Fibroblast of lung (primary cell): Measurements from ENCODE around the gene CBFA2T2. TPM values are rescaled to one million over a fixed set of nuclear protein-coding genes. Genes with fewer than 3 reads are reported as not detected.
"Not testable (repeated sequence)": the region's sequence is repeated elsewhere in the genome, so short reads cannot be mapped to it uniquely, and the experiment has no call there.

Source experiments
- DNase-seq, 2 donors: peaks; one replicate each; pipeline versions ENCODE4 v3.0.0 to v3.0.0-alpha.2; 2010; ENCODE audit warnings: low read depth in 2 of 2
- H2AFZ ChIP-seq: 2 replicates; pipeline ENCODE4 v1.5.1; 2012; ENCODE audit warnings: low read length, control low read depth, inconsistent platforms
- H3K27ac ChIP-seq: 2 replicates; pipeline ENCODE4 v1.5.1; 2011; ENCODE audit warnings: low read length, control low read depth; ENCODE audit not compliant: insufficient read depth
- H3K27me3 ChIP-seq: 2 replicates; pipeline ENCODE4 v1.5.1; 2011; ENCODE audit warnings: mild to moderate bottlenecking, low read length; ENCODE audit not compliant: control insufficient read depth, insufficient read depth
- H3K36me3 ChIP-seq: 2 replicates; pipeline ENCODE4 v1.5.1; 2011; ENCODE audit warnings: low read length; ENCODE audit not compliant: control insufficient read depth, insufficient read depth
- H3K4me1 ChIP-seq: 2 replicates; pipeline ENCODE4 v1.5.1; 2011; ENCODE audit warnings: low read length; ENCODE audit not compliant: control insufficient read depth, insufficient read depth; ENCODE audit errors: extremely low read depth
- H3K4me2 ChIP-seq: 2 replicates; pipeline ENCODE4 v1.5.1; 2011; ENCODE audit warnings: low read length, control low read depth; ENCODE audit not compliant: insufficient read depth; ENCODE audit errors: extremely low read depth
- H3K4me3 ChIP-seq, 4 experiments: fragments of 200-600 bp in 1 of 4; sonication (generic) in 1 of 4; replicated peaks in 1 of 4; 2 replicates each; pipeline ENCODE4 v1.5.1; 2011 to 2016; ENCODE audit warnings: low read length in 4 of 4, low read depth in 3 of 4, mild to moderate bottlenecking in 3 of 4, control low read depth in 2 of 4, inconsistent platforms in 1 of 4, mixed read lengths in 1 of 4; ENCODE audit not compliant: insufficient read depth in 1 of 4; ENCODE audit errors: control extremely low read depth in 1 of 4
- H3K79me2 ChIP-seq: 2 replicates; pipeline ENCODE4 v1.5.1; 2012; ENCODE audit warnings: mild to moderate bottlenecking, low read length, inconsistent platforms; ENCODE audit not compliant: control insufficient read depth, insufficient read depth
- H3K9ac ChIP-seq: 2 replicates; pipeline ENCODE4 v1.5.1; 2011; ENCODE audit warnings: mild to moderate bottlenecking, low read length, control low read depth; ENCODE audit not compliant: insufficient read depth
- H3K9me3 ChIP-seq: 2 replicates; pipeline ENCODE4 v1.5.1; 2012; ENCODE audit warnings: low read depth, low read length; ENCODE audit not compliant: control insufficient read depth, insufficient read depth
- H4K20me1 ChIP-seq: 2 replicates; pipeline ENCODE4 v1.5.1; 2011; ENCODE audit warnings: low read length; ENCODE audit not compliant: control insufficient read depth, insufficient read depth; ENCODE audit errors: extremely low read depth
- EZH2 ChIP-seq: IDR thresholded peaks from 2 replicates; pipeline ENCODE4 v1.5.1; 2012; ENCODE audit warnings: low read length, control low read depth, mild to moderate bottlenecking; ENCODE audit errors: missing control alignments
- polyA plus RNA-seq, 2 donors: library from polyadenylated mRNA; depleted of rRNA in 1 of 2; stranded (reverse) in 1 of 2; unstranded in 1 of 2; fragments of >200 nt; gene quantifications; 2 replicates each; pipeline ENCODE4 v1.2.1, GENCODE V29; 2011 to 2012; ENCODE audit warnings: missing spikeins in 1 of 2
- total RNA-seq: library from RNA; depleted of rRNA; stranded (reverse); fragments of >200 nt; gene quantifications from 2 replicates; pipeline ENCODE4 v1.2.1, GENCODE V29; 2014
- TF ChIP-seq, protein P1 (sequence below), 2 donors: IDR thresholded peaks in 1 of 2; conservative IDR thresholded peaks in 1 of 2; 1 replicate in 1 of 2; 2 replicates in 1 of 2; pipeline ENCODE4 v1.5.1; 2011 to 2012; ENCODE audit warnings: low read length in 2 of 2, control low read depth in 1 of 2, inconsistent platforms in 1 of 2, low read depth in 1 of 2, mild to moderate bottlenecking in 1 of 2

CBFA2T2 gene
- total and polyA plus RNA-seq, 2 donors (not counting 1 experiment from before 2014, with no cell fraction given) = 5.6 to 7.3 TPM

DNA sequence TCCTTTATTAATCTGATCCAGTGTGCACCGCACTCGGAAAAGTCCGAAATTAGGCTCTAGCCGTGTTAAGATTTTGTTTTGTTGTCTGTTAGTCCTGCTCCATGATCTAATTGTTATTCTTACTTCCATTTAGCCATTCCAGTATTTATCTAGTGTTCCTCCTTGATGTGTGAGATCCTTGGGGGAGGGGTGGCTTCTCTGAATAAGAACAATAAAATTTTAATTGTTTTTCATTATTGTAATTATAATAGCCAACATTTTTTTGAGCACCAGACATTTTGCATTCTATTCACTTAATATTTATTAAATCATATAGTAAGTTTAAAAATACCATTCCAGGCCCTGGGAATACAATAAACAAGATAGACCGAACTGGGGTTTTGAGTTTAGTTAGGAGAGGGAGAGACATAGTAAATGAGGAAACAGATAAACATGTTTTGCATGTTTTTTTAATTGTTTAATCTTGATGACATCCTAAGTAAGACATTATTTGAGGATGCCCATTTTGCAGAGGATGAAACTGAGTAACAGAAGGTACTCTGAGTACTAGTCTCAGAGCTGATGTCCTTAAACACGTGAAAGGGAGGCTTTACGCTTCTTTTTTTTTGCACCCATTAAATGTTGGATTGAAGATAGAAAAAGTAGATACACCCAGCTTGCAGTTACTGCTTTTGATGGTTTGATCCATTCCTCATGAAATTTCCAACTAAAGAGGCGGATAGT lies 1.2 kb downstream of the CBFA2T2 start:
- Histone ChIP-seq H2AFZ (peak overlapping the region; percentile 52), H3K4me3 (peak overlapping the region; percentile 58 to 85 (median 74)), H3K4me2 (peak overlapping the region; percentile 84), H3K4me1 (no peaks in the 10 kb centered on the region), H4K20me1 (no peaks in the 10 kb centered on the region), H3K27me3 (no peaks in the 10 kb centered on the region), H3K9me3 (no peaks in the 10 kb centered on the region), H3K9ac (peak overlapping the region; percentile 77), H3K27ac (peak overlapping the region; percentile 52), H3K79me2 (peaks cover 6% of the 10 kb centered on the region), H3K36me3 (no peaks in the 10 kb centered on the region)
- peak in 1 of 2 donors; percentile 1 for DNase-seq
- TF ChIP-seq EZH2 = no peak
- TF ChIP-seq, protein P1, sequence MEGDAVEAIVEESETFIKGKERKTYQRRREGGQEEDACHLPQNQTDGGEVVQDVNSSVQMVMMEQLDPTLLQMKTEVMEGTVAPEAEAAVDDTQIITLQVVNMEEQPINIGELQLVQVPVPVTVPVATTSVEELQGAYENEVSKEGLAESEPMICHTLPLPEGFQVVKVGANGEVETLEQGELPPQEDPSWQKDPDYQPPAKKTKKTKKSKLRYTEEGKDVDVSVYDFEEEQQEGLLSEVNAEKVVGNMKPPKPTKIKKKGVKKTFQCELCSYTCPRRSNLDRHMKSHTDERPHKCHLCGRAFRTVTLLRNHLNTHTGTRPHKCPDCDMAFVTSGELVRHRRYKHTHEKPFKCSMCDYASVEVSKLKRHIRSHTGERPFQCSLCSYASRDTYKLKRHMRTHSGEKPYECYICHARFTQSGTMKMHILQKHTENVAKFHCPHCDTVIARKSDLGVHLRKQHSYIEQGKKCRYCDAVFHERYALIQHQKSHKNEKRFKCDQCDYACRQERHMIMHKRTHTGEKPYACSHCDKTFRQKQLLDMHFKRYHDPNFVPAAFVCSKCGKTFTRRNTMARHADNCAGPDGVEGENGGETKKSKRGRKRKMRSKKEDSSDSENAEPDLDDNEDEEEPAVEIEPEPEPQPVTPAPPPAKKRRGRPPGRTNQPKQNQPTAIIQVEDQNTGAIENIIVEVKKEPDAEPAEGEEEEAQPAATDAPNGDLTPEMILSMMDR (conservative IDR thresholded peaks at IDR 0.05 in 1 of 2, IDR thresholded peaks at IDR 0.05 in 1 of 2; ENCODE audit: low read depth in 1 of 2, low read length in 2 of 2) = no peak

DNA sequence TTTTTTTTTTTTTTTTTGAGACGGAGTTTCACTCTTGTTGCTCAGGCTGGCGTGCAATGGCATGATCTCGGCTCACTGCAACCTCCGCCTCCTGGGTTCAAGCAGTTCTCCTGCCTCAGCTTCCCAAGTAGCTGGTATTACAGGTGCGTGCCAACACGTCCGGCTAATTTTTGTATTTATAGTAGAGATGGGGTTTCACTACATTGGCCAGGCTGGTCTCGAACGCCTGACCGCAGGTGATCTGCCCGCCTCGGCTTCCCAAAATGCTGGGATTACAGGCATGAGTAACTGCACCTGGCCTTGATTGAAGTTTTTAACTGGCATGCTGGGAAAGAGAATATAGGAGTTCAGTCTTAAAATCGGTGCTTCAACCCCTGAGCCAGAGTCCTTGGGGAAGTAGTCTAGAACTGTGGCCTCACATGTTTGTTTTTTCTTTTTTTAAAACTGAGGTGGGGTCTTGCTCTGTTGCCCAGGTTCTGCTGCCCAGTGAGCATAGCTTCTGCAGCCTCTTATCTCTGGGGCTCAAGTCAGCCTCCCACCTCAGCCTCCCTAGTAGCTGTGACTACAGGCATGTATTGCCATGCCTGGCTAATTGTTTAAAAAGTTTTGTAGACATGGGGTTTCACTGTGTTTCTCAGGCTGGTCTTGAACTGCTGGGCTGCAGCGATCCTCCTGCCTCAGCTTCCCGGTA lies 3.3 kb downstream of the CBFA2T2 start:
- Histone ChIP-seq H3K9me3 (no peaks in the 10 kb centered on the region), H3K36me3 (no peaks in the 10 kb centered on the region), H3K9ac (no peak overlapping the region), H3K4me3 (no peak overlapping the region), H3K4me1 (no peaks in the 10 kb centered on the region), H3K4me2 (no peak overlapping the region), H4K20me1 (no peaks in the 10 kb centered on the region), H3K79me2 (peaks cover 6% of the 10 kb centered on the region), H3K27ac (no peak overlapping the region), H3K27me3 (no peaks in the 10 kb centered on the region), H2AFZ (no peak overlapping the region)
- TF ChIP-seq, protein P1 (conservative IDR thresholded peaks at IDR 0.05 in 1 of 2, IDR thresholded peaks at IDR 0.05 in 1 of 2; ENCODE audit: low read depth in 1 of 2, low read length in 2 of 2) = no peak
- TF ChIP-seq EZH2 = no peak
- DNase-seq = no peak

DNA sequence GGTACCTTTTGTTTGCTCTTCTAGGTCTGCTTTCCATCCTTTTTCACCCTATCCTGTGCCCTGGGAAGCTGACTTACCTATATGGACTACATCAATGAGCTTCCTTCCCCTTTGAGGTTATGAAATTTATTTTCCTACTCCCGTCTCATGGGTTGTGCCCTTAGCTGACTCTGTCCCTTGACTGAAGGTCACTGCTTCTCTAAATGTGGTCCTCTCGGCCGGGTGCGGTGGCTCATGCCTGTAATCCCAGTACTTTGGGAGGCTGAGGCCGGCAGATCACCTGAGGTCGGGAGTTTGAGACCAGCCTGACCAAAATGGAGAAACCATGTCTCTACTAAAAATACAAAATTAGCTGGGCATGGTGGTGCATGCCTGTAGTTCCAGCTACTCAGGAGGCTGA lies 6.9 kb downstream of the CBFA2T2 start:
- H3K36me3 ChIP-seq, H2AFZ ChIP-seq, DNase-seq, H3K9me3 ChIP-seq, H3K79me2 ChIP-seq, H3K4me3 ChIP-seq, H3K9ac ChIP-seq, H4K20me1 ChIP-seq, H3K27me3 ChIP-seq, H3K4me2 ChIP-seq, H3K27ac ChIP-seq, H3K4me1 ChIP-seq: not testable (repeated sequence)
